Motor neuron (in vitro differentiated cells): ENCODE results near the gene HOXB2. TPM values are rescaled to one million over a fixed set of nuclear protein-coding genes. Genes with fewer than 3 reads are reported as not detected.
"Not testable (repeated sequence)": the region's sequence is repeated elsewhere in the genome, so short reads cannot be mapped to it uniquely, and the experiment has no call there.

ENCODE experiments used
- ATAC-seq, 8 experiments: fragments of 200-7000 bp; cut with Tn5 transposase; replicated peaks in 6 of 8; 2 replicates each; pipeline ENCODE4 v1.8.0; 2021; ENCODE audit warnings: mild to moderate bottlenecking in 8 of 8, moderate library complexity in 8 of 8
- H3K27ac ChIP-seq, 2 donors: fragments of 250-450 bp; sonication (Bioruptor Pico); 2 replicates each; pipeline ENCODE4 v1.9.0; 2021; ENCODE audit warnings: antibody characterized with exemption in 2 of 2, mild to moderate bottlenecking in 2 of 2, moderate library complexity in 1 of 2
- H3K4me1 ChIP-seq, 2 donors: fragments of 250-450 bp; sonication (Bioruptor Pico); replicated peaks in 1 of 2; 2 replicates each; pipeline ENCODE4 v1.6.1; 2021; ENCODE audit warnings: antibody characterized with exemption in 2 of 2, mild to moderate bottlenecking in 2 of 2, moderate library complexity in 1 of 2
- H3K4me3 ChIP-seq, 5 donors: fragments of 250-450 bp; sonication (Bioruptor Pico); 2 replicates each; pipeline ENCODE4 v1.9.0; 2021; ENCODE audit warnings: antibody characterized with exemption in 5 of 5, mild to moderate bottlenecking in 5 of 5, moderate library complexity in 4 of 5
- WGBS, 10 experiments: fragments of 450-650 bp; shearing (Covaris generic); methylation state at CpG; one replicate each; pipeline ENCODE4 v1.0.0; 2022; 5-methylcytosine and 5-hydroxymethylcytosine counted together
- in situ Hi-C, 9 experiments: fragments of 400-800 bp; cut with MboI; loops; one replicate each; pipeline ENCODE4 v1.15.0; 2021; ENCODE audit warnings: low sequenced_read_pairs in 9 of 9, low pct_unique_long_range_greater_than_20kb in 2 of 9; ENCODE audit not compliant: unreplicated experiment in 9 of 9
- total RNA-seq, 8 experiments: library from RNA; unstranded; fragments of 300-600 nt; gene quantifications; 2 replicates each; pipeline versions ENCODE4 v1.2.3 to v1.2.4, GENCODE V29; 2022

HOXB2 gene
- total RNA-seq, 8 experiments from 2014 or later, result 9.3 to 54.4 (median 26.2) TPM

DNA sequence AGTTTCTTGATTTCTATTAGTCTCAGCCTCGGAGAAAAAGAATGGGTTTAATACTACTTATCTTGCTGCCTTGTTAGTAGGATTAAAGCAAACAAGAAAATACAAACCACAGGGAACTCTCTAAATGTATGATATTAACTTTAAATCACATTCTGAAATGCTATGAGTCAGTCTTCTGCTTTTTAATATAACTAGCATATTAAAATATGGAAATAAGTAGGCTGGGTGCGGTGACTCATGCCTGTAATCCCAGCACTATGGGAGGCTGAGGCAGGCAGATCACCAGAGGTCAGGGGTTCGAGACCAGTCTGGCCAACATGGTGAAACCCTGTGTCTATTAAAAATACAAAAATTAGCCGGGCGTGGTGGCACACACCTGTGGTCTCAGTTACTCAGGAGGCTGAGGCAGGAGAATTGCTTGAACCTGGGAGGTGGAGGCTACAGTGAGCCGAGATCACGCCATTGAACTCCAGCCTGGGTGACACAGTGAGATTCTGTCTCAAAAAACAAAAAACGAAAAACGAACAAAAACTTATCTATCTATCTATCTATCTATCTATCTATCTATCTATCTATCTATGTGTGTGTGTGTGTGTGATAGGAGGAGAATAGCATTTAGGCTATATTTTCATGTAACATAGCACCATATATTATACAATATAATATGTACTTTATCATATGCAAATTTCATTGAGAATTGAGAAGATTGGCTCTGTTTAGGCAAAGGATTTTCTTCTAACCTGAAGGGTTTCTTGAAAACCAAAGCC, 8.9 kb downstream of the HOXB2 start:
- ATAC-seq, result peak in 3 of 8 experiments; percentile 45 to 80 (median 73)
- peaks cover 43 to 58% of the 10 kb centered on the region in 2 donors for H3K4me1 ChIP-seq
- H3K27ac ChIP-seq, H3K4me3 ChIP-seq, in situ Hi-C loops: not testable (repeated sequence)
- WGBS, 10 experiments, result 0 to 100% (median 82%) methylated on average over 1 to 7 of the region's 9 CpGs

DNA sequence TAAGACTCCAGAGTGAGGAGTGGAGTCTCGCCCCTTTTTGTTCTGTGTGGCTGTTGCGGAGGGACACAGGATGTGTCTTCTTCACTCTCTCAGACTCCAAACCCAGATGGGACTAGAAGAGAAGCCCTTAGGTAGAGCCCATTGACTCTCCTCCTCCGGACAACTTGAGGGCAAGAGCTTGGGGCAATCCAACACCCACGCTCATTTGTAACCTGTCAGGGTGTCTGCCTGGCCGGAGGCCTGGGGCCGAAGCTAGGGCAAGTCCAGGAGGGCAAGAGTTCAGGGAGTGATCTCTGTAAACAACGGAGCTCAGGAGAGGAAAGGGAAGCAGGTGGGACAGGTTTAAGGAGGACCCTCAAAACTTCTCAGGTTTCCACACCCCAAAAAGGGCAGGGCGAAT, 12.6 kb downstream of the HOXB2 start:
- peaks cover 66% of the 10 kb centered on the region in 2 donors for H3K4me1 ChIP-seq
- peak overlapping the region in 1 of 2 donors; percentile 84 for H3K27ac ChIP-seq
- ATAC-seq, result no peak
- in situ Hi-C loops, result no loop called here
- H3K4me3 ChIP-seq, result no peak overlapping the region
- WGBS, 10 experiments, result 40 to 93% (median 47%) methylated on average over 1 to 4 of the region's 8 CpGs; no CpG with 5 or more reads in 4 of the 10 experiments

DNA sequence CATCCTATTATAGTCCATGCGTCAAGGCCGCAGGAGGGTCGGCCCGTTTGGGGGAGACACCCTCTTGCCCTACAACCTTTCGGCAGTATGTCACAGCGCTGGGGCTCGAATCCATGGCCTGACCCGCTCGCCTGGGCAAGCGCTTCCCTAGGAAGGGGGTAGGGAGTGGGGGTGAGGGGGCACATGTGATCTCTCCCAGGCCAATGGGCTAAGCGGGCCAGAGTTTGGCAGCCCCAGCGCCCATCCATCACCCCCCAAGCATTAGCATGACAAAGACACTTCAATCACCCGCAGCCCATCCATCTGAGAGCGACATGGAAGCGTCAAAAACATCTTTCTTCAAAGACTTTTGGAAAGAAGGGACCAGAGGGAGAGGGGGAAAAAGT, 14.0 kb downstream of the HOXB2 start, which contains the start of gene HOXB1:
HOXB1 (minus strand) TSS at position 125 of the 386 bp plus-strand sequence; CDS start at position 18, 107 bp downstream.
- ATAC-seq, result peak in 5 of 8 experiments; percentile 24 to 57 (median 50)
- H3K4me3 ChIP-seq, result peak within 1 kb of the TSS in 4 of 5 donors; percentile 2 to 22 (median 13)
- peak within 1 kb of the TSS; percentile 75 to 84 for H3K27ac ChIP-seq
- in situ Hi-C loops, result no loop called here
- WGBS, 10 experiments, result 0 to 100% (median 8%) methylated on average over 2 to 6 of the region's 15 CpGs; no CpG with 5 or more reads in 5 of the 10 experiments
- H3K4me1 ChIP-seq, result peaks cover 79 to 80% of the 10 kb centered on the region in 2 donors

DNA sequence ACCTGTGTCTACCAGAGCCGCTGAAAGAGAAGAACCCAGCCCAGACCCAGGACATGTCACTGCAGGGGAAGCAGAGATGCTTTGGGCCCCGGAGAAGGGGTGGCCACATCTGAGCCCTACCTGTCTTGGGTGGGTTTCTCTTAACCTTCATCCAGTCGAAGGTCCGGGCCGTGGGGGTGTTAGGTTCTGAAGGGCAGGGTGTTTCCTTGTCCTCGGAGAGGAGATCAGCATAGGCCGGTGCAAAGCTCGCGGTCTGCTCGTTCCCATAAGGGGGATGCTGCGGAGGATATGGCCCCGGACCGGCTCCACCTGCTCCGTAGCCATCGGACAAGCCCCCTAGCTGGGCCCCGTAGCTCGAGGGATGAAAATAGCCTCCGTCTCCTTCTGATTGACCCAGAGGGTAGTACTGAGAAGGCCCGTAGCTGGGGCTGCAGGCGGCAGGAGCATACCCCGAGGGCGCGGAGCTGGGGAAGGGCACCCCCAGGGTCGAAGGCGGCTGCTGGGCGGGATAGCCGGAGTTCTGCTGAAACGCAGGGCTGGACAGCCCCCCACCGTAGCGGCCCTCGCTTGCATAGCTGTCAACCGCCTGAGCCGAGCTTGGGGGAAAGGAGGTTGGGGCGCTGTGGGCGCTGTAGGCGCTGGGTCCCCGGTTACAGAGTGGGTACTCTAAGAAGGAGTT, 14.6 kb downstream of the HOXB2 start:
- ATAC-seq, result peak in 5 of 8 experiments; percentile 31 to 54 (median 41)
- WGBS, 10 experiments, result 0 to 95% (median 9%) methylated on average over 1 to 13 of the region's 37 CpGs; no CpG with 5 or more reads in 4 of the 10 experiments
- Histone ChIP-seq H3K27ac (peak overlapping the region; percentile 75 to 84), H3K4me3 (peak overlapping the region in 4 of 5 donors; percentile 2 to 22 (median 13)), H3K4me1 (peaks cover 82 to 84% of the 10 kb centered on the region in 2 donors)
- in situ Hi-C loops, result no loop called here

DNA sequence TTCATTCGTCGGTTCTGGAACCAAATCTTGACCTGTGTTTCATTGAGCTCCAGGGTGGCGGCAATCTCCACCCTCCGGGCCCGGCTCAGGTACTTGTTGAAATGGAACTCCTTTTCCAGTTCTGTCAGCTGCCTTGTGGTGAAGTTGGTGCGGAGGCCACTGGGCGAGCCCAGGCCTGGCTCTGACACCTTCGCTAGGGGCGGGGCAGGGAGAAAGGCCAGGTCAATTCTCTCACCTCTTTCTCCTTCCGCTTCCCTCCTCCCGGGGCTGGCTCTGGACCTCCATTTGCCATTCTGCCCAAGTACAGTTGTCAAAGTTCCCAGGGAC, 15.3 kb downstream of the HOXB2 start:
- in situ Hi-C loops, result no loop called here
- 20 to 83% (median 25%) methylated on average over 1 to 7 of the region's 11 CpGs; no CpG with 5 or more reads in 5 of the 10 experiments for WGBS, 10 experiments
- peak overlapping the region; percentile 58 to 84 for H3K27ac ChIP-seq
- H3K4me3 ChIP-seq, result peak overlapping the region in 2 of 5 donors; percentile 16 to 22
- no peak for ATAC-seq
- H3K4me1 ChIP-seq, result peaks cover 84% of the 10 kb centered on the region in 2 donors

DNA sequence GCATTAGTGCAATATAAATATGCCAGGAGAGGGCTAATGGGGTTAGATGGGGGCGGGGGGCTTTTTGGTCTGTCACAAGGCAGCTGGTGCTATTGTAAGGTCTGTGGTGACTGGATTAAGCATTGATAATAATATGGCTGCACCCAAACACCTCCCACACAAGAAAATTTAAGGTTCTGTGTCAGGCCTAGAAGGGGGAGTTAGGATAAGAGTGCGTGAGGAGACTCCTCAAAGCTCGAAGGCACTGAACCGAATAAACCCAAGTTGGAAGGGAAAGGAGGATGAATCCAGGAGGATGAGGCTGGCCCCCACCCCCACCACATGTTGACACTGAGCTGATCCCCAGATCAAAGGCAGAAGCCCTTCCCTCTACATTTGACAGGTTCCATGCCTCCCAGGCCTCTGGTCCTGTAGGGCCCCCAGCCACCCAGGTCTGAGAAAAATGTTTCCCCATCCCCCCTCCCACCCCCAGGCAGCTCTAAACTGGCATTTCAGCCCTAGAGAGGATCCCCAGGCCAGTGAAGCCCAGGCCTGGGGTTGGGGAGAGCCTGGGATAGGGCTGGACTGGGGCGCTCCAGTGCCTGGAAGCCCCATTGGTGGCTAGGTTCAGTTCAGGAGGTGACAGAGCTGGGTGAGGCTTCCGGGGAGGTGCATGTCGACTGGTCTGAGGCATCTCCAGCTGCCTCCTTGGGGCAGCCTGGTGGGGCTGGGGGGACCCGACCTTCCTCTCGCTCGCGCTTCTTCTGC, 15.8 kb downstream of the HOXB2 start:
- in situ Hi-C loops, result no loop called here
- WGBS, 10 experiments, result 30 to 100% (median 40%) methylated on average over 1 to 6 of the region's 11 CpGs; no CpG with 5 or more reads in 3 of the 10 experiments
- peak overlapping the region; percentile 58 to 84 for H3K27ac ChIP-seq
- H3K4me3 ChIP-seq, result peak overlapping the region in 2 of 5 donors; percentile 16 to 22
- peak in 4 of 8 experiments; percentile 4 to 14 (median 10) for ATAC-seq
- peaks cover 84% of the 10 kb centered on the region in 2 donors for H3K4me1 ChIP-seq

DNA sequence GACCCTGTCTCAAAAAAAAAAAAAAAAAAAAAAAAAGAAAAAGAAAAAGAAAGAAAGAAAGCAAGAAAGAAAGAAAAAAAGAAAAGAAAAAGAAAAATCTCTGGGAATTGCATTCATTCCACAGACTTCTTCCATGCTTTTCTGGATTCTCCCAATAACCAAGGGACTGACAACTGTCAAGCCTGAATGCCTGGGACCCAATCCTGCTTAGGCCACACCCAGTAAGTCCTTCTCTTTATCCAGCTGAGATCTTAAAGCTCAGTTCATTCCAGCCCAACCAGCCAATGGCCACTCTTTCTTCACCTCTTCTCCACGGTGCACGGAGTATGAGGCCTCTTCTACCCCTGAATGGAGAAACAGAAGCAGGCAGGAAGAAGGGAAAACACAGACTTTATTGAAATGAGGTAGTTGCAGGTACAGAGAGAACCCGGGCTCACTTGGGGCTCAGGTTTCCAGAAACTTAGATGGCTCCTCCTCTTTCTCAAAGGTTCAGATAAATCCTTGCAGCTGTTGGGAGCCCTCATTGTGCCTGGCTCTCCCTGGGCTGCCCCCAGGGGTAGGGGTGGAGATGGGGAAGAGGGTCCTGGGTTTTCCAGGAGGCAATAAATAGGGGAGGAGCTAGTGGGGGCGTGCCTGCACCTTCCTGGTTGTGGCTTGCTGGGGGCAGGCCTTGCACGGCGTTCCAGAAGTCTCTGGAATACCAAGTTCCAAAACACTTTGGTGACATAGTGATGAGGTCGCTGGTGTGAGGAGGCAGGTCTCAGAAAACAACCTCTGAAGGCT, 16.6 kb downstream of the HOXB2 start:
- 0 to 76% (median 21%) methylated on average over 1 to 3 of the region's 7 CpGs; no CpG with 5 or more reads in 2 of the 10 experiments for WGBS, 10 experiments
- peak in 5 of 8 experiments; percentile 2 to 58 (median 23) for ATAC-seq
- Histone ChIP-seq H3K4me1 (peaks cover 77 to 78% of the 10 kb centered on the region in 2 donors), H3K27ac (peak overlapping the region; percentile 58 to 84), H3K4me3 (no peak overlapping the region)
- in situ Hi-C loops, result no loop called here

DNA sequence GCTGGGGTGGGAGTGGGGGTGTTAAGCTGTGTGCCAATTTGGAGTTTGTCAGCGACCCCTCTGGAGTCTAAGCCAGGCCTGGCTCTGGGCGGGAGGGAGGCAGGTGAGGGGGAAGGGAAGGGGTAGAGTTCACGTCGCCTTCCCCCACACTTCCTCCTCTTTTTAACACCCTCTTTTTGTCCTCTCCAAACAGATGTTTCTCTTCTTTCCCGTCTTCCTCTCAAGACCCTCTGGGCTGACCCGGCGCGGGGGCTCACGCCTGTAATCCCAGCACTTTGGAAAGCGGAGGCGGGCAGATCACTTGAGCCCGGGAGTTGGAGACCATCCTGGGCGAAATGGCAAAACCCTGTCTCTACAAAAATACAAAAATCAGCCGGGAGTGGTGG, 17.4 kb downstream of the HOXB2 start:
- in situ Hi-C loops, result no loop called here
- Histone ChIP-seq H3K27ac (peak overlapping the region; percentile 79 to 80), H3K4me1 (peaks cover 77 to 78% of the 10 kb centered on the region in 2 donors), H3K4me3 (peak overlapping the region in 2 of 5 donors; percentile 0 to 7)
- WGBS, 10 experiments, result 8 to 50% (median 23%) methylated on average over 1 to 6 of the region's 14 CpGs; no CpG with 5 or more reads in 5 of the 10 experiments
- ATAC-seq, result no peak

DNA sequence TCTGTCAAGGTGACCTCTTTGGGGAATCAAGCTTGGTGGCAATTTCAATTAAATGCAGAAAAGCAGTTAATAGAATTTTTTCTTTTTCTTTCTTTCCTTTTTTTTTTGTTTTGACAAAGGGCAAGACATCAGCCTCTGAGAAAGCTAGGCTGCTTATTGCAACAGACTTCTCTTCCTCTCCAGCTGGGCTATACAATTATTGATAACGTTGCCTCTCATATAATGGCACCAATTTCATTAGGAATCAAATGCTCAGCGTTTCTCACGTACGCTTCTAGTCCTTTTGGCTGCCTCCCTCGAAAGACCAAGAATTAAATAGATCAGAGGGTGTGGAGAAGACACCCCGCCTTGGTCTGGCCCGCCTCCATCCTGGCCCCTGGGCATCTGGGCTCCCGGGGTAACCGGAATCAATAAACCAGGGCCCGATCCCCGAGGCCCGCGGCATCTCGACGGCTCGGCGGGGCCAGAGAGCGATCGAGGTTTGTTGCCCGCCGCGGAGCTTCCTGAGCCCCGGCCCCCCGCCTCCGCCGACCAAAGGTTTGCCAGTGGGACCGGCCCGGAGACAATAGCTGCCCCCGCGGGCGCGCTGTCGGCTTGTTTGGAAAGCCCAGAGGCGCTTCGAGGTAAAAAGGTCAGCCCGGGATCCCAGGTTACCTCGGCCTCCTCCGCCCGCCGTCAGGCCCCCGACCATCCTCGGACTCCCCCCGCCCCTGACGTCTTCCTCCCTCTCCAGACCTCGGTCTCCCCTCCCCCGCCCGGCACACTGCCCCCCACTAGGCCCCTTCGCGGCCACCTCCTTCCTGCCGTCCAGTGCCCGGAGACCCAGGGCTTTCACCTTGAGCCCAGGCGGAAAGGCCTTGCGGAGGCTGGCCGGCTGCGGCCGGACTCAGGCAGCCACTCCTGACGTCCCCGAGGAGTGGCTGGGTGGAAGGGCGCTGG, 18.0 kb downstream of the HOXB2 start:
- peak in 6 of 8 experiments; percentile 33 to 49 (median 42) for ATAC-seq
- H3K27ac ChIP-seq, result peak overlapping the region; percentile 79 to 80
- 0 to 95% (median 19%) methylated on average over 1 to 23 of the region's 59 CpGs; no CpG with 5 or more reads in 1 of the 10 experiments for WGBS, 10 experiments
- peaks cover 77 to 78% of the 10 kb centered on the region in 2 donors for H3K4me1 ChIP-seq
- in situ Hi-C loops, result no loop called here
- peak overlapping the region in 3 of 5 donors; percentile 0 to 14 (median 7) for H3K4me3 ChIP-seq

DNA sequence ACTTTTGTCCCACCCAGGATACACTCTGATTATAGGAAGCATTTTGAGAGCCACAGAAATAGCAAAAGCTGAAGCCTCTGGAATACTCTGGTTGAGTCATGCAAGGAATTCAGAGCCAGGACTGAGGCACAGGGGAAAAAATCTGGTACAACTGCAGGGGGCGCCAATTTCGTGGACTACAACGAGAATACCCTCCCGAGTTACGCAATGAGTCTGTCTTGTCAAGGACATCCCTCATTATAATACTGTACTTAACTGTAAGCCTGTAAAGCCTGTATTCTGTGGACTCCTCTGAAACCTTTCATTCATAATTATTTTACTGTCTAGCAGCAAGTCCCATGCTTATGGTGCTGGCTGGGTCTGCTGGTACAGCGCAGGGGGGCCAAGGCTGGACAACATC, 21.9 kb downstream of the HOXB2 start:
- 28 to 100% (median 53%) methylated on average over 1 to 6 of the region's 6 CpGs; no CpG with 5 or more reads in 1 of the 10 experiments for WGBS, 10 experiments
- no peak overlapping the region for H3K4me3 ChIP-seq
- H3K4me1 ChIP-seq, result peaks cover 40 to 41% of the 10 kb centered on the region in 2 donors
- H3K27ac ChIP-seq, result no peak overlapping the region
- peak in 2 of 8 experiments; percentile 16 to 36 for ATAC-seq
- in situ Hi-C loops, result no loop called here

DNA sequence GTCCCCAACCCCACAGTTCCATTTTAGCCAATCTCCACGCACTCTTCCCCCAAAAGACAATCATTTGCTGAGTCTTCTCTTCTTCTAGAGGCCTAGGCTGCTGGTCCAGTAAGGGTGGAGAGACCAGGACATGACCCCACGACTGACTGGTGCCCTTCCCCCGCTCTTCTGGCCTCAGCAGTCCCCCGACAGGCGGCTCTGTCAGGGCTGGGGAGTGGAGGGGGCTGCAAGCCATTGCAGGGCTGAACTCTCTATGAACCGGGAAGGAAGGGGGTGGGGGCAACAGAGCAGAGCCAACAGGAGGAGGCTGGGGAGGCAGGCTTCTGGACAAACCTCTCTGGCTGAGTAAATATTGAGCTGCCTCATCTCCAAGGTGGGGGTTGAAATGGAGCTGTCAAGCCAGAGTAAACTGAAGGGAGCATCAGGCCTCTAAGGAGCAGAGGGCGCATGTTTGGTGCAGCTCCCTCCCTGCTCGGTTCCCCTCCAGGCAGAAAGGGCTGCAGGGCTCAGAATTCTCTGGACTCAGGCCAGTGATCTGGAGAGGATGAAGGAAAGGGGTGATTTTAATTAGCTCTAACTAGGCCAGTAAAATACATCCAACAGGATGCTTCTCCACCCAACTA, 22.8 kb downstream of the HOXB2 start:
- ATAC-seq, result peak in 7 of 8 experiments; percentile 51 to 96 (median 95)
- WGBS, 10 experiments, result 0 to 100% (median 30%) methylated on average over 1 to 2 of the region's 8 CpGs; no CpG with 5 or more reads in 4 of the 10 experiments
- Histone ChIP-seq H3K27ac (peak overlapping the region; percentile 46 to 53), H3K4me1 (peaks cover 32 to 33% of the 10 kb centered on the region in 2 donors), H3K4me3 (no peak overlapping the region)
- in situ Hi-C loops, result no loop called here
